Measurements from ENCODE around the gene CNN2. TPM values are rescaled to one million over a fixed set of nuclear protein-coding genes. Genes with fewer than 3 reads are reported as not detected.
A peak's percentile ranks its signal among the peaks of the same experiment; 100 is the strongest.

Gene CNN2
- total and polyA plus RNA-seq, 9 of the 15 experiments (the other 6 are each of a cell fraction or from before 2014, with no cell fraction given) = 12.1 to 174 (median 52.7) TPM

DNA sequence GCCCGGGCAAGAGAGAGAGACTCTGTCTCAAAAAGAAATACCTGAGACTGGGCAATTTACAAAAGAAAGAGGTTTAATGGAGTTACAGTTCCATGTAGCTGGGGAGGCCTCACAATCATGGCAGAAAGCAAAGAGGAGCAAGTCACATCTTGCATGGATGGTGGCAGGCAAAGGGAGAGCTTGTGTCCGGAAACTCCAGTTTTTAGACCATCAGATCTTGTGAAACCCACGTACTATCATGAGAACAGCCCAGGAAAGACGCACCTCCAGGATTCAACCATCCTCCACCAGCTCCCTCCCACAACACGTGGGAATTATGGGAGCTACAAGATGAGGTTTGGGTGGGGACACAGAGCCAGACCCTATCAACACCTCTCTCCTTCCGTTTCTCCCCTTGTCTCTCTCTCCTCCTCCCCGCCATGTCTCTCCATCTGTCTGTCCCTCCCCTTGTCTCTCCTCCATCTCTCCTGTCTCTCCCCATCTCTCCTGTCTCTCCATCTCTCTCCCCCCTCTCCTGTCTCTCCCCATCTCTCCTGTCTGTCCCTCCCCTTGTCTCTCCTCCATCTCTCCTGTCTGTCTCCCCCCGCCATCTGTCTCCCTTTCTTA, 58.7 kb downstream of the CNN2 start (continued):
- no peak for TF ChIP-seq RREB1 (CRISPR knock-in tag; IDR thresholded peaks at IDR 0.05)
- peak; percentile 49 for TF ChIP-seq ARHGAP35 (IDR thresholded peaks at IDR 0.05; ENCODE audit: partially characterized antibody)
- no peak for TF ChIP-seq POLR2H (tag; IDR thresholded peaks at IDR 0.05; ENCODE audit: low read depth)
- TF ChIP-seq CREBBP (IDR thresholded peaks at IDR 0.05; ENCODE audit: low read depth, low read length) = no peak
- TF ChIP-seq, protein P1, sequence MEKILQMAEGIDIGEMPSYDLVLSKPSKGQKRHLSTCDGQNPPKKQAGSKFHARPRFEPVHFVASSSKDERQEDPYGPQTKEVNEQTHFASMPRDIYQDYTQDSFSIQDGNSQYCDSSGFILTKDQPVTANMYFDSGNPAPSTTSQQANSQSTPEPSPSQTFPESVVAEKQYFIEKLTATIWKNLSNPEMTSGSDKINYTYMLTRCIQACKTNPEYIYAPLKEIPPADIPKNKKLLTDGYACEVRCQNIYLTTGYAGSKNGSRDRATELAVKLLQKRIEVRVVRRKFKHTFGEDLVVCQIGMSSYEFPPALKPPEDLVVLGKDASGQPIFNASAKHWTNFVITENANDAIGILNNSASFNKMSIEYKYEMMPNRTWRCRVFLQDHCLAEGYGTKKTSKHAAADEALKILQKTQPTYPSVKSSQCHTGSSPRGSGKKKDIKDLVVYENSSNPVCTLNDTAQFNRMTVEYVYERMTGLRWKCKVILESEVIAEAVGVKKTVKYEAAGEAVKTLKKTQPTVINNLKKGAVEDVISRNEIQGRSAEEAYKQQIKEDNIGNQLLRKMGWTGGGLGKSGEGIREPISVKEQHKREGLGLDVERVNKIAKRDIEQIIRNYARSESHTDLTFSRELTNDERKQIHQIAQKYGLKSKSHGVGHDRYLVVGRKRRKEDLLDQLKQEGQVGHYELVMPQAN (IDR thresholded peaks at IDR 0.05; ENCODE audit: borderline replicate concordance) = 0 out of 2 replicates have a peak, but pooled peaks have one; percentile 20
- TF ChIP-seq, protein P2, sequence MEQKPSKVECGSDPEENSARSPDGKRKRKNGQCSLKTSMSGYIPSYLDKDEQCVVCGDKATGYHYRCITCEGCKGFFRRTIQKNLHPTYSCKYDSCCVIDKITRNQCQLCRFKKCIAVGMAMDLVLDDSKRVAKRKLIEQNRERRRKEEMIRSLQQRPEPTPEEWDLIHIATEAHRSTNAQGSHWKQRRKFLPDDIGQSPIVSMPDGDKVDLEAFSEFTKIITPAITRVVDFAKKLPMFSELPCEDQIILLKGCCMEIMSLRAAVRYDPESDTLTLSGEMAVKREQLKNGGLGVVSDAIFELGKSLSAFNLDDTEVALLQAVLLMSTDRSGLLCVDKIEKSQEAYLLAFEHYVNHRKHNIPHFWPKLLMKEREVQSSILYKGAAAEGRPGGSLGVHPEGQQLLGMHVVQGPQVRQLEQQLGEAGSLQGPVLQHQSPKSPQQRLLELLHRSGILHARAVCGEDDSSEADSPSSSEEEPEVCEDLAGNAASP (IDR thresholded peaks at IDR 0.05) = no peak
- TF ChIP-seq DIDO1 (tag; IDR thresholded peaks at IDR 0.05; ENCODE audit: low read depth) = no peak
- peak; percentile 96 for TF ChIP-seq HBP1 (CRISPR knock-in tag; IDR thresholded peaks at IDR 0.05)
- TF ChIP-seq, protein P3, sequence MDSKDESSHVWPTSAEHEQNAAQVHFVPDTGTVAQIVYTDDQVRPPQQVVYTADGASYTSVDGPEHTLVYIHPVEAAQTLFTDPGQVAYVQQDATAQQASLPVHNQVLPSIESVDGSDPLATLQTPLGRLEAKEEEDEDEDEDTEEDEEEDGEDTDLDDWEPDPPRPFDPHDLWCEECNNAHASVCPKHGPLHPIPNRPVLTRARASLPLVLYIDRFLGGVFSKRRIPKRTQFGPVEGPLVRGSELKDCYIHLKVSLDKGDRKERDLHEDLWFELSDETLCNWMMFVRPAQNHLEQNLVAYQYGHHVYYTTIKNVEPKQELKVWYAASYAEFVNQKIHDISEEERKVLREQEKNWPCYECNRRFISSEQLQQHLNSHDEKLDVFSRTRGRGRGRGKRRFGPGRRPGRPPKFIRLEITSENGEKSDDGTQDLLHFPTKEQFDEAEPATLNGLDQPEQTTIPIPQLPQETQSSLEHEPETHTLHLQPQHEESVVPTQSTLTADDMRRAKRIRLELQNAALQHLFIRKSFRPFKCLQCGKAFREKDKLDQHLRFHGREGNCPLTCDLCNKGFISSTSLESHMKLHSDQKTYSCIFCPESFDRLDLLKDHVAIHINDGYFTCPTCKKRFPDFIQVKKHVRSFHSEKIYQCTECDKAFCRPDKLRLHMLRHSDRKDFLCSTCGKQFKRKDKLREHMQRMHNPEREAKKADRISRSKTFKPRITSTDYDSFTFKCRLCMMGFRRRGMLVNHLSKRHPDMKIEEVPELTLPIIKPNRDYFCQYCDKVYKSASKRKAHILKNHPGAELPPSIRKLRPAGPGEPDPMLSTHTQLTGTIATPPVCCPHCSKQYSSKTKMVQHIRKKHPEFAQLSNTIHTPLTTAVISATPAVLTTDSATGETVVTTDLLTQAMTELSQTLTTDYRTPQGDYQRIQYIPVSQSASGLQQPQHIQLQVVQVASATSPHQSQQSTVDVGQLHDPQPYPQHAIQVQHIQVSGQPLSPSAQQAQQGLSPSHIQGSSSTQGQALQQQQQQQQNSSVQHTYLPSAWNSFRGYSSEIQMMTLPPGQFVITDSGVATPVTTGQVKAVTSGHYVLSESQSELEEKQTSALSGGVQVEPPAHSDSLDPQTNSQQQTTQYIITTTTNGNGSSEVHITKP (IDR thresholded peaks at IDR 0.05; ENCODE audit: partially characterized antibody) = no peak
- TF ChIP-seq PHB2 (IDR thresholded peaks at IDR 0.05; ENCODE audit: low read depth) = 0 out of 2 replicates have a peak, but pooled peaks have one; percentile 22
- peak; percentile 27; the same call in 1 of the 2 replicates for TF ChIP-seq THRAP3 (IDR thresholded peaks at IDR 0.05; ENCODE audit: borderline replicate concordance)
- no peak for TF ChIP-seq SAFB2 (IDR thresholded peaks at IDR 0.05; ENCODE audit: borderline replicate concordance, low read depth, low read length, severe bottlenecking)
